ENCODE measurements around the gene ASTL.

GRCh38 chr2:96111823-96112500 lies 26.3 kb downstream of the ASTL start:
- TF ChIP-seq CTCF (IDR thresholded peaks at IDR 0.05; ENCODE audit: low read depth, low read length) (no peak), POLR2A (IDR thresholded peaks at IDR 0.05; ENCODE audit: extremely low read depth, insufficient read length) (no peak), MAX (IDR thresholded peaks at IDR 0.05; ENCODE audit: low read depth, low read length) (no peak), MYC (IDR thresholded peaks at IDR 0.05; ENCODE audit: low read depth, low read length) (no peak)

Data from NB4 (cell line).